IMR-90 (cell line): Measurements from ENCODE around the gene TTLL11. TPM values are rescaled to one million over a fixed set of nuclear protein-coding genes. Genes with fewer than 3 reads are reported as not detected.

Source experiments
- ATAC-seq: fragments of 200-7000 bp; cut with Tn5 transposase; 2 replicates; pipeline ENCODE4 v1.9.1; 2020; ENCODE audit warnings: low read depth, mild to moderate bottlenecking, moderate library complexity
- BruUV-seq: library from RNA; stranded (reverse); fragments of 400-500 nt; replicated peaks from 2 replicates; lab custom pipeline; 2021; lab: Mats Ljungman, UMichigan
- CTCF ChIA-PET: fragments of 300-600 bp; formaldehyde crosslinking; extraction: SDS; loops from one replicate; lab custom pipeline; 2021; ENCODE audit warnings: antibody characterized with exemption; lab: Yijun Ruan, JAX
- POLR2A ChIA-PET: fragments of 300-600 bp; sonication (Branson Sonifier 250); formaldehyde crosslinking; loops from one replicate; lab custom pipeline; 2022; ENCODE audit warnings: antibody characterized with exemption; ENCODE audit not compliant: unreplicated experiment; lab: Charles Lee
- DNase-seq: peaks from one replicate; pipeline ENCODE4 v3.0.0; 2013
- H2AFZ ChIP-seq: replicated peaks from 2 replicates; pipeline ENCODE3; 2013; ENCODE audit warnings: low read length, mild to moderate bottlenecking; ENCODE audit not compliant: poor library complexity
- H2AK5ac ChIP-seq: 2 replicates; pipeline ENCODE4 v1.6.1; 2013; ENCODE audit warnings: low read depth, low read length, inconsistent platforms
- H2AK9ac ChIP-seq: replicated peaks from 2 replicates; pipeline ENCODE3; 2013; ENCODE audit warnings: mild to moderate bottlenecking, low read depth, low read length, moderate library complexity; ENCODE audit not compliant: poor library complexity
- H2BK120ac ChIP-seq: 2 replicates; pipeline ENCODE4 v1.6.1; 2013; ENCODE audit warnings: low read depth, low read length, inconsistent platforms
- H2BK15ac ChIP-seq: 3 replicates; pipeline ENCODE4 v1.6.1; 2013; ENCODE audit warnings: low read depth, low read length, inconsistent platforms
- H2BK20ac ChIP-seq: 2 replicates; pipeline ENCODE4 v1.6.1; 2013; ENCODE audit warnings: low read depth, mild to moderate bottlenecking, inconsistent platforms, low read length, moderate library complexity
- H2BK5ac ChIP-seq: 2 replicates; pipeline ENCODE4 v1.6.1; 2013; ENCODE audit warnings: mild to moderate bottlenecking, low read depth, low read length, inconsistent platforms; ENCODE audit not compliant: poor library complexity, severe bottlenecking
- H3K14ac ChIP-seq: replicated peaks from 2 replicates; pipeline ENCODE4 v1.6.1; 2013; ENCODE audit warnings: low read depth, low read length, inconsistent platforms
- H3K18ac ChIP-seq: 2 replicates; pipeline ENCODE4 v1.6.1; 2013; ENCODE audit warnings: low read depth, low read length, control low read depth
- H3K23ac ChIP-seq: 2 replicates; pipeline ENCODE4 v1.6.1; 2013; ENCODE audit warnings: low read depth, low read length, inconsistent platforms
- H3K27ac ChIP-seq: 2 replicates; pipeline ENCODE4 v1.5.1; 2013; ENCODE audit warnings: mild to moderate bottlenecking, control low read depth, low read length; ENCODE audit not compliant: insufficient read depth
- H3K27me3 ChIP-seq: 2 replicates; pipeline ENCODE4 v1.6.1; 2013; ENCODE audit warnings: low read length; ENCODE audit not compliant: control insufficient read depth, insufficient read depth
- H3K36me3 ChIP-seq: 2 replicates; pipeline ENCODE4 v1.6.1; 2013; ENCODE audit warnings: low read length, mixed read lengths; ENCODE audit not compliant: control insufficient read depth, insufficient read depth
- H3K4ac ChIP-seq: 2 replicates; pipeline ENCODE4 v1.6.1; 2013; ENCODE audit warnings: low read depth, low read length, inconsistent platforms
- H3K4me1 ChIP-seq: 2 replicates; pipeline ENCODE4 v1.6.1; 2013; ENCODE audit warnings: low read length, mixed read lengths; ENCODE audit not compliant: control insufficient read depth, insufficient read depth
- H3K4me2 ChIP-seq: 2 replicates; pipeline ENCODE4 v1.6.1; 2013; ENCODE audit warnings: low read depth, mild to moderate bottlenecking, control low read depth, low read length, moderate library complexity
- H3K4me3 ChIP-seq: 2 replicates; pipeline ENCODE4 v1.5.1; 2013; ENCODE audit warnings: low read depth, mild to moderate bottlenecking, control low read depth, low read length, moderate library complexity; ENCODE audit not compliant: insufficient read depth
- H3K56ac ChIP-seq: 2 replicates; pipeline ENCODE4 v1.6.1; 2013; ENCODE audit warnings: low read length, inconsistent platforms; ENCODE audit not compliant: insufficient read depth; ENCODE audit errors: extremely low read depth
- H3K79me1 ChIP-seq, 2 experiments: 2 replicates each; pipeline ENCODE4 v1.6.1; 2013; ENCODE audit warnings: low read length in 2 of 2, inconsistent platforms in 1 of 2, low read depth in 1 of 2
- H3K9ac ChIP-seq: 2 replicates; pipeline ENCODE4 v1.6.1; 2013; ENCODE audit warnings: low read depth, low read length, control low read depth
- H3K9me1 ChIP-seq: 2 replicates; pipeline ENCODE4 v1.6.1; 2013; ENCODE audit warnings: low read length, inconsistent platforms; ENCODE audit not compliant: insufficient read depth
- H3K9me3 ChIP-seq: 2 replicates; pipeline ENCODE4 v1.6.1; 2013; ENCODE audit warnings: low read length; ENCODE audit not compliant: control insufficient read depth, insufficient read depth
- H4K20me1 ChIP-seq: 2 replicates; pipeline ENCODE4 v1.6.1; 2013; ENCODE audit warnings: low read length, inconsistent platforms; ENCODE audit not compliant: insufficient read depth
- H4K5ac ChIP-seq: 2 replicates; pipeline ENCODE4 v1.6.1; 2013; ENCODE audit warnings: mild to moderate bottlenecking, low read depth, low read length, control low read depth
- H4K8ac ChIP-seq, 2 experiments: 2 replicates each; pipeline ENCODE4 v1.6.1; 2013; ENCODE audit warnings: low read depth in 2 of 2, low read length in 2 of 2, control low read depth in 1 of 2, inconsistent platforms in 1 of 2
- H4K91ac ChIP-seq: 2 replicates; pipeline ENCODE4 v1.6.1; 2013; ENCODE audit warnings: low read depth, low read length, inconsistent platforms; ENCODE audit not compliant: insufficient read depth
- BHLHE40 ChIP-seq: fragments of 150-350 bp; IDR thresholded peaks from 2 replicates; pipeline ENCODE4 v1.6.1; 2016; ENCODE audit warnings: mild to moderate bottlenecking, low read depth, low read length
- CEBPB ChIP-seq: IDR thresholded peaks from 2 replicates; pipeline ENCODE4 v1.6.1; 2012; ENCODE audit warnings: low read depth, low read length, improper control_type of control experiment
- CHD1 ChIP-seq: IDR thresholded peaks from 2 replicates; pipeline ENCODE4 v1.6.1; 2012; ENCODE audit warnings: low read depth, low read length, improper control_type of control experiment
- FOS ChIP-seq: fragments of 150-350 bp; IDR thresholded peaks from 2 replicates; pipeline ENCODE4 v1.6.1; 2016; ENCODE audit warnings: low read depth, low read length
- MAFK ChIP-seq: IDR thresholded peaks from 2 replicates; pipeline ENCODE4 v1.6.1; 2012; ENCODE audit warnings: low read depth, low read length, improper control_type of control experiment
- MAZ ChIP-seq: IDR thresholded peaks from 2 replicates; pipeline ENCODE4 v1.6.1; 2012; ENCODE audit warnings: low read depth, mild to moderate bottlenecking, low read length, improper control_type of control experiment, moderate library complexity, borderline replicate concordance
- MXI1 ChIP-seq: IDR thresholded peaks from 2 replicates; pipeline ENCODE4 v1.6.1; 2012; ENCODE audit warnings: low read depth, mild to moderate bottlenecking, low read length, moderate library complexity, borderline replicate concordance
- NFE2L2 ChIP-seq: fragments of 150-350 bp; IDR thresholded peaks from 2 replicates; pipeline ENCODE4 v1.6.1; 2016; ENCODE audit warnings: low read depth, mild to moderate bottlenecking, low read length
- POLR2A ChIP-seq: IDR thresholded peaks from 2 replicates; pipeline ENCODE4 v1.6.1; 2012; ENCODE audit warnings: mild to moderate bottlenecking, low read depth, low read length
- RAD21 ChIP-seq: IDR thresholded peaks from 2 replicates; pipeline ENCODE4 v1.6.1; 2012; ENCODE audit warnings: low read length, improper control_type of control experiment
- RCOR1 ChIP-seq: IDR thresholded peaks from 2 replicates; pipeline ENCODE4 v1.6.1; 2012; ENCODE audit warnings: mild to moderate bottlenecking, low read length, improper control_type of control experiment; ENCODE audit not compliant: insufficient replicate concordance
- RFX5 ChIP-seq: IDR thresholded peaks from 2 replicates; pipeline ENCODE4 v1.8.0; 2012; ENCODE audit warnings: low read depth, mild to moderate bottlenecking, low read length, moderate library complexity
- SMC3 ChIP-seq: fragments of 150-350 bp; IDR thresholded peaks from 2 replicates; pipeline ENCODE4 v1.6.1; 2016; ENCODE audit warnings: low read depth, mild to moderate bottlenecking, antibody characterized with exemption, low read length, moderate library complexity
- whole genome bisulfite sequencing, 2 experiments: methylation state at CpG; one replicate each; pipeline versions ENCODE4 v1.1.5 to v1.1.7; 2013; ENCODE audit warnings: missing lambda C conversion rate in 2 of 2; ENCODE audit not compliant: insufficient read length in 1 of 2; ENCODE audit errors: extremely low coverage in 2 of 2; 5-methylcytosine and 5-hydroxymethylcytosine counted together
- dilution Hi-C: fragments of 300-500 bp; cut with HindIII; formaldehyde crosslinking; loops from one replicate; pipeline ENCODE4 v1.14.3; 2018; ENCODE audit warnings: low sequenced_read_pairs; ENCODE audit not compliant: unreplicated experiment
- in situ Hi-C: fragments of 300-500 bp; cut with MboI; formaldehyde crosslinking; loops from 3 replicates; pipeline ENCODE4 v1.14.3; 2019; ENCODE audit warnings: low sequenced_read_pairs, inconsistent platforms, mixed read lengths
- intact Hi-C: fragments of 100-400 bp; cut with micrococcal nuclease; formaldehyde crosslinking; loops from 2 replicates; pipeline ENCODE4 v1.10.0; 2022
- polyA plus RNA-seq, 3 experiments: library from polyadenylated mRNA; depleted of rRNA; stranded (reverse); fragments of >200 nt; gene quantifications; 2 replicates each; pipeline ENCODE4 v1.2.3, GENCODE V29; 2012; ENCODE audit warnings: low replicate concordance in 1 of 3
- total RNA-seq: library from RNA; depleted of rRNA; stranded (reverse); fragments of >200 nt; gene quantifications from 2 replicates; pipeline ENCODE4 v1.2.3, GENCODE V29; 2012
- TF ChIP-seq, protein P1 (sequence below): fragments of 150-350 bp; IDR thresholded peaks from 2 replicates; pipeline ENCODE4 v1.6.1; 2016; ENCODE audit warnings: low read depth, mild to moderate bottlenecking, low read length, moderate library complexity, borderline replicate concordance
- TF ChIP-seq, protein P2 (sequence below): fragments of 150-350 bp; IDR thresholded peaks from 2 replicates; pipeline ENCODE4 v1.6.1; 2017; ENCODE audit warnings: mild to moderate bottlenecking, antibody characterized with exemption, low read length, low read depth
- TF ChIP-seq, protein P3 (sequence below): conservative IDR thresholded peaks from 2 replicates; pipeline ENCODE4 v1.5.1; 2012; ENCODE audit warnings: mild to moderate bottlenecking, low read depth, low read length, improper control_type of control experiment

The TTLL11 gene
- total and polyA plus RNA-seq, 2 of the 4 experiments (the other 2 are of a cell fraction): 2.0 to 4.6 TPM

- BruUV-seq: no TSS peak
- Histone ChIP-seq H3K27me3 (no peaks in the 10 kb centered on the region; the same call in 1 of the 2 replicates), H3K4ac (no peak overlapping the region), H2AK5ac (no peak overlapping the region), H3K18ac (no peak overlapping the region), H2AFZ (no peak overlapping the region), H3K23ac (no peak overlapping the region), H3K9ac (no peak overlapping the region), H4K8ac (no peak overlapping the region), H2BK20ac (no peak overlapping the region), H3K79me1 (no peaks in the 10 kb centered on the region), H4K91ac (no peak overlapping the region), H3K4me1 (peaks cover 13% of the 10 kb centered on the region), H3K14ac (no peak overlapping the region), H3K4me2 (no peak overlapping the region), H2AK9ac (no peak overlapping the region), H3K9me3 (no peaks in the 10 kb centered on the region), H2BK15ac (no peak overlapping the region), H2BK120ac (no peak overlapping the region), H2BK5ac (no peak overlapping the region), H4K20me1 (no peaks in the 10 kb centered on the region), H3K4me3 (no peak overlapping the region), H4K5ac (no peak overlapping the region), H3K9me1 (peaks cover 7% of the 10 kb centered on the region), H3K27ac (no peak overlapping the region), H3K36me3 (no peaks in the 10 kb centered on the region), H3K56ac (no peak overlapping the region)
- DNase-seq (no peak), ATAC-seq (no peak)
- TF ChIP-seq, protein P1, sequence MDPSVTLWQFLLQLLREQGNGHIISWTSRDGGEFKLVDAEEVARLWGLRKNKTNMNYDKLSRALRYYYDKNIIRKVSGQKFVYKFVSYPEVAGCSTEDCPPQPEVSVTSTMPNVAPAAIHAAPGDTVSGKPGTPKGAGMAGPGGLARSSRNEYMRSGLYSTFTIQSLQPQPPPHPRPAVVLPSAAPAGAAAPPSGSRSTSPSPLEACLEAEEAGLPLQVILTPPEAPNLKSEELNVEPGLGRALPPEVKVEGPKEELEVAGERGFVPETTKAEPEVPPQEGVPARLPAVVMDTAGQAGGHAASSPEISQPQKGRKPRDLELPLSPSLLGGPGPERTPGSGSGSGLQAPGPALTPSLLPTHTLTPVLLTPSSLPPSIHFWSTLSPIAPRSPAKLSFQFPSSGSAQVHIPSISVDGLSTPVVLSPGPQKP: no peak
- TF ChIP-seq NFE2L2 (no peak), CHD1 (no peak), CEBPB (no peak), POLR2A (no peak), RCOR1 (no peak), MXI1 (no peak), FOS (no peak), BHLHE40 (no peak), RFX5 (no peak), MAFK (no peak), SMC3 (no peak), RAD21 (no peak), MAZ (no peak)
- TF ChIP-seq, protein P2, sequence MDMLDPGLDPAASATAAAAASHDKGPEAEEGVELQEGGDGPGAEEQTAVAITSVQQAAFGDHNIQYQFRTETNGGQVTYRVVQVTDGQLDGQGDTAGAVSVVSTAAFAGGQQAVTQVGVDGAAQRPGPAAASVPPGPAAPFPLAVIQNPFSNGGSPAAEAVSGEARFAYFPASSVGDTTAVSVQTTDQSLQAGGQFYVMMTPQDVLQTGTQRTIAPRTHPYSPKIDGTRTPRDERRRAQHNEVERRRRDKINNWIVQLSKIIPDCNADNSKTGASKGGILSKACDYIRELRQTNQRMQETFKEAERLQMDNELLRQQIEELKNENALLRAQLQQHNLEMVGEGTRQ: no peak
- TF ChIP-seq, protein P3, sequence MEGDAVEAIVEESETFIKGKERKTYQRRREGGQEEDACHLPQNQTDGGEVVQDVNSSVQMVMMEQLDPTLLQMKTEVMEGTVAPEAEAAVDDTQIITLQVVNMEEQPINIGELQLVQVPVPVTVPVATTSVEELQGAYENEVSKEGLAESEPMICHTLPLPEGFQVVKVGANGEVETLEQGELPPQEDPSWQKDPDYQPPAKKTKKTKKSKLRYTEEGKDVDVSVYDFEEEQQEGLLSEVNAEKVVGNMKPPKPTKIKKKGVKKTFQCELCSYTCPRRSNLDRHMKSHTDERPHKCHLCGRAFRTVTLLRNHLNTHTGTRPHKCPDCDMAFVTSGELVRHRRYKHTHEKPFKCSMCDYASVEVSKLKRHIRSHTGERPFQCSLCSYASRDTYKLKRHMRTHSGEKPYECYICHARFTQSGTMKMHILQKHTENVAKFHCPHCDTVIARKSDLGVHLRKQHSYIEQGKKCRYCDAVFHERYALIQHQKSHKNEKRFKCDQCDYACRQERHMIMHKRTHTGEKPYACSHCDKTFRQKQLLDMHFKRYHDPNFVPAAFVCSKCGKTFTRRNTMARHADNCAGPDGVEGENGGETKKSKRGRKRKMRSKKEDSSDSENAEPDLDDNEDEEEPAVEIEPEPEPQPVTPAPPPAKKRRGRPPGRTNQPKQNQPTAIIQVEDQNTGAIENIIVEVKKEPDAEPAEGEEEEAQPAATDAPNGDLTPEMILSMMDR: no peak
- 60% methylated on average over 2 of the region's 6 CpGs; no CpG with 5 or more reads in 1 of the 2 experiments for WGBS, 2 experiments
- intact Hi-C loops (no loop called here), in situ Hi-C loops (loop anchor here (5.0 kb wide), 3 partner anchors 230 to 690 kb away; no protein-coding TSS in a partner anchor), dilution Hi-C loops (no loop called here)
- CTCF ChIA-PET: interaction anchor here (0.9 to 4.7 kb wide), 4 partner anchors 21 to 228 kb away, joined by 3 to 37 read pairs (median 8); no protein-coding TSS in a partner anchor
- POLR2A ChIA-PET: no interaction called here
Observed at GRCh38 chr9:122122468-122122867, 29.4 kb upstream of the TTLL11 start.
